WERI-Rb-1 (cell line): Measurements from ENCODE around the gene RRBP1.

ENCODE experiments used
- DNase-seq: peaks from one replicate; pipeline ENCODE4 v3.0.0-alpha.2; 2020
- H3K27ac ChIP-seq: fragments of 250-450 bp; sonication (Bioruptor Pico); 2 replicates; pipeline ENCODE4 v1.5.1; 2020; ENCODE audit warnings: mild to moderate bottlenecking, moderate library complexity
- H3K27me3 ChIP-seq: fragments of 250-450 bp; sonication (Bioruptor Pico); 2 replicates; pipeline ENCODE4 v1.5.1; 2021; ENCODE audit warnings: mild to moderate bottlenecking, low read depth, moderate library complexity; ENCODE audit not compliant: insufficient read depth, severe bottlenecking
- H3K36me3 ChIP-seq: fragments of 250-450 bp; sonication (Bioruptor Pico); 2 replicates; pipeline ENCODE4 v1.5.1; 2020; ENCODE audit warnings: mild to moderate bottlenecking, moderate library complexity
- H3K4me3 ChIP-seq: 2 replicates; pipeline ENCODE4 v1.5.1; 2011; ENCODE audit warnings: low read depth, mild to moderate bottlenecking, control low read depth, low read length
- H3K9me3 ChIP-seq: fragments of 250-450 bp; sonication (Bioruptor Pico); 2 replicates; pipeline ENCODE4 v1.5.1; 2021; ENCODE audit warnings: mild to moderate bottlenecking, moderate library complexity; ENCODE audit not compliant: severe bottlenecking
- CTCF ChIP-seq: IDR thresholded peaks from 2 replicates; pipeline ENCODE4 v1.5.1; 2011; ENCODE audit warnings: low read depth, mild to moderate bottlenecking, control low read depth, inconsistent platforms, low read length

The RRBP1 gene

GRCh38 chr20:17653835-17654648 lies 28.0 kb downstream of the RRBP1 start:
- DNase-seq: no peak
- no peak for TF ChIP-seq CTCF
- no peaks in the 10 kb centered on the region for H3K27me3 ChIP-seq
- H3K4me3 ChIP-seq: no peak overlapping the region
- peaks cover 12% of the 10 kb centered on the region for H3K36me3 ChIP-seq
- no peak overlapping the region for H3K27ac ChIP-seq
- H3K9me3 ChIP-seq: peaks cover 6% of the 10 kb centered on the region

GRCh38 chr20:17652411-17652810 lies 29.6 kb downstream of the RRBP1 start:
- DNase-seq: no peak
- TF ChIP-seq CTCF: 0 out of 2 replicates have a peak, but pooled peaks have one; percentile 0
- Histone ChIP-seq H3K27ac (no peak overlapping the region), H3K27me3 (no peaks in the 10 kb centered on the region), H3K4me3 (no peak overlapping the region), H3K9me3 (no peaks in the 10 kb centered on the region), H3K36me3 (no peaks in the 10 kb centered on the region; the same call in 1 of the 2 replicates)

- Histone ChIP-seq H3K27ac (no peak overlapping the region; the same call in 1 of the 2 replicates), H3K4me3 (no peak overlapping the region), H3K27me3 (no peaks in the 10 kb centered on the region), H3K9me3 (no peaks in the 10 kb centered on the region), H3K36me3 (no peaks in the 10 kb centered on the region; the same call in 1 of the 2 replicates)
- peak; percentile 35 for DNase-seq
- peak; percentile 29; the same call in 1 of the 2 replicates for TF ChIP-seq CTCF
Observed at GRCh38 chr20:17651760-17652388, 30.2 kb downstream of the RRBP1 start.

GRCh38 chr20:17651129-17651759 lies 30.8 kb downstream of the RRBP1 start:
- no peaks in the 10 kb centered on the region; the same call in 1 of the 2 replicates for H3K36me3 ChIP-seq
- H3K27ac ChIP-seq: peak overlapping the region; percentile 53
- no peak for TF ChIP-seq CTCF
- H3K27me3 ChIP-seq: no peaks in the 10 kb centered on the region
- DNase-seq: no peak
- no peak overlapping the region for H3K4me3 ChIP-seq
- H3K9me3 ChIP-seq: no peaks in the 10 kb centered on the region

- Histone ChIP-seq H3K36me3 (no peaks in the 10 kb centered on the region; the same call in 1 of the 2 replicates), H3K27me3 (no peaks in the 10 kb centered on the region), H3K4me3 (no peak overlapping the region), H3K27ac (peak overlapping the region; percentile 53), H3K9me3 (no peaks in the 10 kb centered on the region)
- DNase-seq: peak; percentile 53
- no peak for TF ChIP-seq CTCF
Observed at GRCh38 chr20:17650301-17651128, 31.5 kb downstream of the RRBP1 start.
